ENCODE results near the gene APRT. TPM values are rescaled to one million over a fixed set of nuclear protein-coding genes. Genes with fewer than 3 reads are reported as not detected.

The APRT gene
- total and polyA plus RNA-seq, 5 donors from 2014 or later, result 145 to 489 (median 418) TPM

- H3K27me3 Mint-ChIP-seq, result no peaks in the 10 kb centered on the region
- H3K36me3 Mint-ChIP-seq, result peaks cover 3% of the 10 kb centered on the region
- DNase-seq (no peak), ATAC-seq (ENCODE audit: low read depth in 2 of 2) (no peak)
- peaks cover 0 to 31% (median under 1%) of the 10 kb centered on the region in 4 donors for H3K4me1 Mint-ChIP-seq
- Histone ChIP-seq H3K4me1 (ENCODE audit: control insufficient read depth, insufficient read depth, low read length, poor library complexity, severe bottlenecking) (peaks cover 52% of the 10 kb centered on the region), H3K27ac (ENCODE audit: insufficient read depth, low read length, poor library complexity, severe bottlenecking) (no peak overlapping the region), H3K36me3 (ENCODE audit: control insufficient read depth, insufficient read depth, low read length) (peaks cover 8% of the 10 kb centered on the region), H3K27me3 (ENCODE audit: control insufficient read depth, insufficient read depth, low read length) (no peaks in the 10 kb centered on the region), H3K4me3 (ENCODE audit: low read depth, low read length) (no peak overlapping the region), H3K9me3 (ENCODE audit: control insufficient read depth in 2 of 2, low read length in 2 of 2) (no peaks in the 10 kb centered on the region)
- H3K4me3 Mint-ChIP-seq, result peak overlapping the region in 3 of 4 donors; percentile 22 to 87 (median 38)
- H3K9me3 Mint-ChIP-seq, result no peaks in the 10 kb centered on the region
- H3K27ac Mint-ChIP-seq, result no peak overlapping the region
These were observed 3.9 kb downstream of the APRT start for GRCh38 chr16:88807626-88808453.

GRCh38 chr16:88807142-88807625 lies 4.5 kb downstream of the APRT start:
- peaks cover 52% of the 10 kb centered on the region for H3K4me1 ChIP-seq (ENCODE audit: control insufficient read depth, insufficient read depth, low read length, poor library complexity, severe bottlenecking)
- Mint-ChIP-seq H3K27ac (no peak overlapping the region), H3K27me3 (no peaks in the 10 kb centered on the region), H3K4me3 (peak overlapping the region in 1 of 4 donors; percentile 87), H3K9me3 (no peaks in the 10 kb centered on the region), H3K4me1 (peaks cover 0 to 34% (median 3%) of the 10 kb centered on the region in 4 donors), H3K36me3 (peaks cover 3% of the 10 kb centered on the region)
- no peaks in the 10 kb centered on the region for H3K9me3 ChIP-seq (ENCODE audit: control insufficient read depth in 2 of 2, low read length in 2 of 2)
- ATAC-seq (ENCODE audit: low read depth in 2 of 2) (no peak), DNase-seq (no peak)
- H3K27ac ChIP-seq (ENCODE audit: insufficient read depth, low read length, poor library complexity, severe bottlenecking), result no peak overlapping the region
- peaks cover 8% of the 10 kb centered on the region for H3K36me3 ChIP-seq (ENCODE audit: control insufficient read depth, insufficient read depth, low read length)
- no peaks in the 10 kb centered on the region for H3K27me3 ChIP-seq (ENCODE audit: control insufficient read depth, insufficient read depth, low read length)
- H3K4me3 ChIP-seq (ENCODE audit: low read depth, low read length), result no peak overlapping the region

DNA sequence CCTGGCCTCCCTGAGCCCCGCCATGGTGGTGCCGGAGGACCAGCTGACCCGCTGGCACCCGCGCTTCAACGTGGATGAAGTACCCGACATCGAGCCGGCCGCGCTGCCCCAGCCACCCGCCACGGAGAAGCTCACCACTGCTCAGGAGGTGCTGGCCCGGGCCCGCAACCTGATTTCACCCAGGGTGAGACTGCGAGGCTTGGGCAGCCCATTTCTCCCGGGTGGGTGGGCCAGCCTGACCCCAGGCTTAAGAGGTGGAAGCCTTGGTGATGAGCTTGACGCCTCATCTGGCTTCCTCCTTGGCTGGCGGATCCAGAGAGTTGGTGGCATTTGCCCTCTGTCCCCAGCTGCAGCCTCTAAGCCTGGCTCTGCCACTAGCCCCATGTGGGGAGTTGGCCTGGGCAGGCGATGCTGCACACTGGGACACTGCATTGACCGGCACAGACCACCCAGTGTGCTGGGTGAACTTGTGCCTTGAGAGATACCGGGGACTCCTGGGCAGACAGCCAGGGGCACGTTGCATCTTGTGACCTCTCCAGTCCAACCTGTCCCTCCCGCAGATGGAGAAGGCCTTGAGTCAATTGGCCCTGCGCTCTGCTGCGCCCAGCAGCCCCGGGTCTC lies 5.1 kb downstream of the APRT start:
- H3K4me1 Mint-ChIP-seq, result peaks cover 0 to 35% (median 5%) of the 10 kb centered on the region in 4 donors
- no peaks in the 10 kb centered on the region for H3K27me3 Mint-ChIP-seq
- peak overlapping the region in 1 of 4 donors; percentile 52 for H3K4me3 Mint-ChIP-seq
- Histone ChIP-seq H3K9me3 (ENCODE audit: control insufficient read depth in 2 of 2, low read length in 2 of 2) (no peaks in the 10 kb centered on the region), H3K27me3 (ENCODE audit: control insufficient read depth, insufficient read depth, low read length) (no peaks in the 10 kb centered on the region), H3K36me3 (ENCODE audit: control insufficient read depth, insufficient read depth, low read length) (peaks cover 8% of the 10 kb centered on the region), H3K27ac (ENCODE audit: insufficient read depth, low read length, poor library complexity, severe bottlenecking) (no peak overlapping the region), H3K4me3 (ENCODE audit: low read depth, low read length) (no peak overlapping the region), H3K4me1 (ENCODE audit: control insufficient read depth, insufficient read depth, low read length, poor library complexity, severe bottlenecking) (peaks cover 53% of the 10 kb centered on the region)
- peaks cover 3% of the 10 kb centered on the region for H3K36me3 Mint-ChIP-seq
- H3K9me3 Mint-ChIP-seq, result no peaks in the 10 kb centered on the region
- no peak overlapping the region for H3K27ac Mint-ChIP-seq
- ATAC-seq (ENCODE audit: low read depth in 2 of 2), result no peak
- no peak for DNase-seq

GRCh38 chr16:88805887-88806393 lies 5.8 kb downstream of the APRT start:
- ATAC-seq (ENCODE audit: low read depth in 2 of 2) (no peak), DNase-seq (no peak)
- Mint-ChIP-seq H3K4me3 (peak overlapping the region in 1 of 4 donors; percentile 52), H3K27me3 (no peaks in the 10 kb centered on the region), H3K4me1 (peaks cover 0 to 39% (median 8%) of the 10 kb centered on the region in 4 donors), H3K9me3 (no peaks in the 10 kb centered on the region), H3K27ac (no peak overlapping the region), H3K36me3 (peaks cover 3% of the 10 kb centered on the region)
- peaks cover 47% of the 10 kb centered on the region for H3K4me1 ChIP-seq (ENCODE audit: control insufficient read depth, insufficient read depth, low read length, poor library complexity, severe bottlenecking)
- H3K27me3 ChIP-seq (ENCODE audit: control insufficient read depth, insufficient read depth, low read length), result no peaks in the 10 kb centered on the region
- H3K9me3 ChIP-seq (ENCODE audit: control insufficient read depth in 2 of 2, low read length in 2 of 2), result no peaks in the 10 kb centered on the region
- H3K36me3 ChIP-seq (ENCODE audit: control insufficient read depth, insufficient read depth, low read length), result peaks cover 8% of the 10 kb centered on the region
- H3K27ac ChIP-seq (ENCODE audit: insufficient read depth, low read length, poor library complexity, severe bottlenecking), result no peak overlapping the region
- no peak overlapping the region for H3K4me3 ChIP-seq (ENCODE audit: low read depth, low read length)

DNA sequence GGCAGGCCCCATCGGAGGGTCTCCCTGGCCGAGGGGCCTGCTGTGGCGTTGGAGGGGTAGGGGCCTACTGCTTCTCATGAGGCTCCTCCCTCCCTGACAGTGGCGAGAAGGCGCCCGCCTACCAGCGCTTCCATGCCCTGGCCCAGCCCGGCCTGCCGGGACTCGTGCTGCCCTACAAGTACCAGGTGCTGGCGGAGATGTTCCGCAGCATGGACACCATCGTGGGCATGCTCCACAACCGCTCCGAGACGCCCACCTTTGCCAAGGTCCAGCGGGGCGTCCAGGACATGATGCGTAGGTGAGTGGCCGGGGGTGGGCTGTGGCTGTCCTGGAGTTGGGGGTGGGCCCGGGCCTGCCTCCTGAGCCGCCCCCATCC lies 6.4 kb downstream of the APRT start:
- Histone ChIP-seq H3K27ac (ENCODE audit: insufficient read depth, low read length, poor library complexity, severe bottlenecking) (no peak overlapping the region), H3K4me1 (ENCODE audit: control insufficient read depth, insufficient read depth, low read length, poor library complexity, severe bottlenecking) (peaks cover 41% of the 10 kb centered on the region), H3K36me3 (ENCODE audit: control insufficient read depth, insufficient read depth, low read length) (peaks cover 8% of the 10 kb centered on the region), H3K9me3 (ENCODE audit: control insufficient read depth in 2 of 2, low read length in 2 of 2) (no peaks in the 10 kb centered on the region), H3K4me3 (ENCODE audit: low read depth, low read length) (no peak overlapping the region), H3K27me3 (ENCODE audit: control insufficient read depth, insufficient read depth, low read length) (no peaks in the 10 kb centered on the region)
- H3K4me1 Mint-ChIP-seq, result peaks cover 0 to 38% (median 10%) of the 10 kb centered on the region in 4 donors
- ATAC-seq (ENCODE audit: low read depth in 2 of 2) (no peak), DNase-seq (no peak)
- no peaks in the 10 kb centered on the region for H3K9me3 Mint-ChIP-seq
- H3K36me3 Mint-ChIP-seq, result peaks cover 3% of the 10 kb centered on the region
- no peak overlapping the region for H3K4me3 Mint-ChIP-seq
- H3K27ac Mint-ChIP-seq, result no peak overlapping the region
- H3K27me3 Mint-ChIP-seq, result no peaks in the 10 kb centered on the region

- peak in 1 of 3 donors; percentile 54 for DNase-seq
- H3K36me3 Mint-ChIP-seq, result peaks cover 3% of the 10 kb centered on the region
- ATAC-seq (ENCODE audit: low read depth in 2 of 2), result no peak
- Histone ChIP-seq H3K4me3 (ENCODE audit: low read depth, low read length) (no peak overlapping the region), H3K27me3 (ENCODE audit: control insufficient read depth, insufficient read depth, low read length) (no peaks in the 10 kb centered on the region), H3K36me3 (ENCODE audit: control insufficient read depth, insufficient read depth, low read length) (peaks cover 8% of the 10 kb centered on the region), H3K27ac (ENCODE audit: insufficient read depth, low read length, poor library complexity, severe bottlenecking) (no peak overlapping the region), H3K4me1 (ENCODE audit: control insufficient read depth, insufficient read depth, low read length, poor library complexity, severe bottlenecking) (peaks cover 35% of the 10 kb centered on the region), H3K9me3 (ENCODE audit: control insufficient read depth in 2 of 2, low read length in 2 of 2) (no peaks in the 10 kb centered on the region)
- no peaks in the 10 kb centered on the region for H3K27me3 Mint-ChIP-seq
- H3K27ac Mint-ChIP-seq, result no peak overlapping the region
- peaks cover 0 to 33% (median 11%) of the 10 kb centered on the region in 4 donors for H3K4me1 Mint-ChIP-seq
- H3K4me3 Mint-ChIP-seq, result peak overlapping the region; percentile 29 to 82 (median 60)
- no peaks in the 10 kb centered on the region for H3K9me3 Mint-ChIP-seq
These were observed 7.0 kb downstream of the APRT start for GRCh38 chr16:88804552-88805339.

- H3K27me3 ChIP-seq (ENCODE audit: control insufficient read depth, insufficient read depth, low read length), result no peaks in the 10 kb centered on the region
- H3K27ac Mint-ChIP-seq, result no peak overlapping the region
These were observed 7.6 kb downstream of the APRT start for GRCh38 chr16:88804173-88804551.

More at GRCh38 chr16:88804173-88804551, 7.6 kb downstream of the APRT start:
- Histone ChIP-seq H3K9me3 (ENCODE audit: control insufficient read depth in 2 of 2, low read length in 2 of 2) (no peaks in the 10 kb centered on the region), H3K4me3 (ENCODE audit: low read depth, low read length) (no peak overlapping the region), H3K27ac (ENCODE audit: insufficient read depth, low read length, poor library complexity, severe bottlenecking) (no peak overlapping the region), H3K4me1 (ENCODE audit: control insufficient read depth, insufficient read depth, low read length, poor library complexity, severe bottlenecking) (peaks cover 29% of the 10 kb centered on the region), H3K36me3 (ENCODE audit: control insufficient read depth, insufficient read depth, low read length) (peaks cover 5% of the 10 kb centered on the region)
- peak overlapping the region; percentile 29 to 82 (median 60) for H3K4me3 Mint-ChIP-seq
- ATAC-seq (ENCODE audit: low read depth in 2 of 2) (no peak), DNase-seq (no peak)
- H3K4me1 Mint-ChIP-seq, result peaks cover 0 to 32% (median 11%) of the 10 kb centered on the region in 4 donors
- no peaks in the 10 kb centered on the region for H3K27me3 Mint-ChIP-seq
- H3K36me3 Mint-ChIP-seq, result peaks cover 3% of the 10 kb centered on the region
- H3K9me3 Mint-ChIP-seq, result no peaks in the 10 kb centered on the region
